PFSK-1 (cell line): ENCODE data around the gene MYO1E.

Experiments used
- FOXP2 ChIP-seq: optimal IDR thresholded peaks from 2 replicates; pipeline ENCODE3; 2011; ENCODE audit warnings: borderline replicate concordance, control low read depth, inconsistent platforms; ENCODE audit not compliant: insufficient read depth; ENCODE audit errors: extremely low read length, extremely low read depth
- POLR2AphosphoS5 ChIP-seq: IDR thresholded peaks from 2 replicates; pipeline ENCODE4 v1.6.1; 2012; ENCODE audit warnings: low read depth, mild to moderate bottlenecking, control low read depth, low read length, moderate library complexity
- REST ChIP-seq, 2 experiments: IDR thresholded peaks; 2 replicates each; pipeline versions ENCODE4 v1.6.1 to v1.8.0; 2011 to 2012; ENCODE audit warnings: low read depth in 2 of 2, low read length in 2 of 2, control low read depth in 1 of 2, inconsistent platforms in 1 of 2, mild to moderate bottlenecking in 1 of 2, moderate library complexity in 1 of 2; ENCODE audit not compliant: insufficient read depth in 1 of 2
- SIN3A ChIP-seq: IDR thresholded peaks from 2 replicates; pipeline ENCODE4 v1.6.1; 2012; ENCODE audit warnings: mild to moderate bottlenecking, low read length, moderate library complexity, borderline replicate concordance; ENCODE audit not compliant: insufficient read depth
- TAF1 ChIP-seq: IDR thresholded peaks from 2 replicates; pipeline ENCODE4 v1.6.1; 2012; ENCODE audit warnings: low read length, control low read depth, borderline replicate concordance; ENCODE audit not compliant: insufficient read depth

MYO1E gene

DNA sequence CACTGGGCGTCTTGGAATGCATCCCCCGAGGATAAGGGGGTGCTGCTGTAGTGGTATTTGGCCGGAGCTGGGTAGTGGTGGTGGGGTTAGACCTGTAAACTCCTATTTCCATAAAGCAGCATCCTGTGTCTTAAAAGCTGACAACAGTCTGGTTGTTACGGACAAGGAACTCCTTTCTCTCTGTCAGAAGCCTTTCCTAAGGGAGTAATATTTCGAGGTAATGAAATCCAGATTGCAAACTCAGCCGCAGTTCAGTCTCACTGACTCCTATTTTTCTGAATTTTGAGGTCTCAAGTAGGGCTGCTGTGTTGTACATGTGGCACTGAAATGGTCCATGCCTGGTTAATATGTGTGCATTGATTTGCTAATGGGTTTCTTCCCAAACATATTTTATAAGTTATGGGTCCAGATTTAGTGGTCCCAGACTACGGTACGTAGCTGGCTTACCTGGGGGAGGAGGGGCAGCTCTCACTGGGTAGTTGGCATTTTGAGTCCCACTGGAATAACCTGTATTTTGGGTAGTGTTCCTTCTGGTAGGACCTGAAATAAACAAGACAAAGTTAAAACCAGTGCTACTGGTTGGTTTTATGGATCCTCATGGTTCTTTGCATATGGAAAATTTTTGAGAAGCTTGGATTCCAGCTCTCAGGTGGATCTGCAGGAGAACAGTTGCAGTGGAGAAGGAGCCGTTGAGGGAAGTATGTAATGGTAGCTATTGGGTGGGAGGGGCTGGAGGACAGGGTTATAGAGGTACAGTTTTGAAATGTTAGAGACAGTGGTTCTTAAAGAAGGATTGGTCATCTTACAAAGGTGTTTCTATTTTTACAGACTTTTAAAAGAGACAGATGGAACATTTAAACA lies 214.6 kb downstream of the MYO1E start:
- TF ChIP-seq SIN3A (no peak), FOXP2 (no peak), REST (IDR thresholded peaks at IDR 0.05; ENCODE audit: insufficient read depth in 1 of 2, low read depth in 2 of 2, low read length in 2 of 2) (no peak), TAF1 (no peak), POLR2AphosphoS5 (no peak)

DNA sequence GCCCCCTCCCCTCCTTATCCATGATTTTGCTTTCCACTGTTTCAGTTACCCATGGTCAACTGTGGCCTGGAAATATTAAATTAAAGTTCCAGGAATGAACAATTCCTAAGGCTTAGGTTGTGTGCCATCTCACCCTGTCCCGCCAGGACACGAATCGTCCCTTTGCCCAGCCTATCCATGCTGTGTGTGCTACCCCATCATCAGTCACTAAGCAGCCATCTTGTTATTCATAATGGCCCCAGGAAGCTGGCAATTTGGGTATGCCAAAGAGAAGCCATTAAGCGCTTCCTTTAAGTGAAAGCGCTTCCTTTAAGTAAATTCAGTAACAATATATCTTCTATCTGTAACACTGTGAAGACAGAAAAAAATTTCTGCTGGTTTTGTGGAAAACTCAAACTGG lies 215.3 kb downstream of the MYO1E start:
- TF ChIP-seq POLR2AphosphoS5 = no peak
- TF ChIP-seq REST (IDR thresholded peaks at IDR 0.05; ENCODE audit: insufficient read depth in 1 of 2, low read depth in 2 of 2, low read length in 2 of 2) = no peak
- no peak for TF ChIP-seq TAF1
- no peak for TF ChIP-seq FOXP2
- no peak for TF ChIP-seq SIN3A

DNA sequence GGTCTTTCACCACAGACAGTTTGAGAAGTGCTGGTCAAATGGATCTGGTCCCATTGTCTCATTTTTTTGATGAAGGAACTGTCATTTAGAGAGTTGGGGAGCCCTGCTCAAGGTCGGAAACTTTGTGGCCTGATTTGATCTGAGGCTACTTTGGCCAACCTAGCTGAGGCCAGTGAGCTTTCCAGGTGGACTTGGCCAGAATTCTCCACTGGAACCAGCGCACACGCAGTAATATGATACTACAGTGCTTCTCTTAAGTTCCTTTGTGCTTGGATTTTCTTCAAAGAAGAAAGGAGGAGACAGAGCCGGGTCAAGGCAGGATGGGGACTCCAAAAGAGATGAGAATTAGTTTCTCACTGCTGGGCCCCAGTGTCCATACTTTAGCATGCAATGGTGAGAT lies 217.2 kb downstream of the MYO1E start:
- TF ChIP-seq POLR2AphosphoS5 (no peak), FOXP2 (no peak), REST (IDR thresholded peaks at IDR 0.05; ENCODE audit: insufficient read depth in 1 of 2, low read depth in 2 of 2, low read length in 2 of 2) (no peak), SIN3A (no peak), TAF1 (no peak)

DNA sequence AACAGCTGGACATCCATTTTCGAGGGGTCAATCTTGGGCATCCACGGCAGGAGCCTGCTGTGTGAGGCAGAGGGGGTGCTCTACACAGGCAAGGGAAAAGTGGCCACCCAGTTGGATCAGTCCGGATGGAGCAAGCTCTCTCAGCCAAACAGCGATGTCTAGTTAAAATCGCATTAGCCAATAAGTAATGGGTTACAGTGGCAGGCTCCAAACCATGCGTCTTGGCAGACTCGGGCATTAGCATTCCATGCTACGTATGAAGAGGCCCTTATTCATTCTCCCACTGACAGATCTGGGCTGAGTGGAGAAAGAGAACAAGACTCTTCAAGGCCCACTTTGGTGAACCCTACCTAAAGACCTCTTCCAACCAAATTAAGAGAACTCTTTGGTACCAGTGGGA lies 218.4 kb downstream of the MYO1E start:
- TF ChIP-seq POLR2AphosphoS5 (no peak), REST (IDR thresholded peaks at IDR 0.05; ENCODE audit: insufficient read depth in 1 of 2, low read depth in 2 of 2, low read length in 2 of 2) (no peak), TAF1 (no peak), FOXP2 (no peak), SIN3A (no peak)

- TF ChIP-seq FOXP2 (no peak), TAF1 (no peak), REST (IDR thresholded peaks at IDR 0.05; ENCODE audit: insufficient read depth in 1 of 2, low read depth in 2 of 2, low read length in 2 of 2) (no peak), POLR2AphosphoS5 (no peak), SIN3A (no peak)
These were observed 219.2 kb downstream of the MYO1E start for GRCh38 chr15:59153466-59153865.
